NCI-H774 (cell line): ENCODE results near the gene PELI3.
A peak's percentile ranks its signal among the peaks of the same experiment; 100 is the strongest.
"Not testable (repeated sequence)": the region's sequence is repeated elsewhere in the genome, so short reads cannot be mapped to it uniquely, and the experiment has no call there.

Experiments
- DNase-seq: peaks from one replicate; lab custom pipeline; 2025; lab: John Stamatoyannopoulos, UW

PELI3 gene

GRCh38 chr11:66466225-66467033 lies at the start of gene PELI3:
PELI3 (plus strand) TSS chr11:66466905; CDS start chr11:66468129, 1,224 bp downstream.
- peak; percentile 90 for DNase-seq

DNA sequence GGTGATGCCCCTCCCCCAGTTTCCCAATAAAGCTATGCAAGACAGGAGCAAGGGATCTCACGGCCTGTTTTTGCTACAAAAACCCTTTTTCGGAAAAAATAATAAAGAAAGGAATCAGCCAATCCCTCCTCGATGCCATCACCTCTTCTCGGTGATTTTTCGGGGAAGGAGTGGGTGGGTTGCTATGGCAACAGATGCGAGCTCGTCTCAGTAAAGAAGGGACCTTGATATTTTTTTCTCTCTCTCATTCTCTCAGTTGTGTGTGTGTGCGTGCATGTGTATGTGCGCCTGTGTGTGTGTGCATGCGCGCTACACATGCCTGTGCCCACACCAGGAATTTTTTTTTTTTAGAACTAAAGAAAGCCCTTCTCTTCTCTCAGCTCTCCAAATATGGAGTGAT lies 49.7 kb upstream of the PELI3 start:
- DNase-seq = no peak

DNA sequence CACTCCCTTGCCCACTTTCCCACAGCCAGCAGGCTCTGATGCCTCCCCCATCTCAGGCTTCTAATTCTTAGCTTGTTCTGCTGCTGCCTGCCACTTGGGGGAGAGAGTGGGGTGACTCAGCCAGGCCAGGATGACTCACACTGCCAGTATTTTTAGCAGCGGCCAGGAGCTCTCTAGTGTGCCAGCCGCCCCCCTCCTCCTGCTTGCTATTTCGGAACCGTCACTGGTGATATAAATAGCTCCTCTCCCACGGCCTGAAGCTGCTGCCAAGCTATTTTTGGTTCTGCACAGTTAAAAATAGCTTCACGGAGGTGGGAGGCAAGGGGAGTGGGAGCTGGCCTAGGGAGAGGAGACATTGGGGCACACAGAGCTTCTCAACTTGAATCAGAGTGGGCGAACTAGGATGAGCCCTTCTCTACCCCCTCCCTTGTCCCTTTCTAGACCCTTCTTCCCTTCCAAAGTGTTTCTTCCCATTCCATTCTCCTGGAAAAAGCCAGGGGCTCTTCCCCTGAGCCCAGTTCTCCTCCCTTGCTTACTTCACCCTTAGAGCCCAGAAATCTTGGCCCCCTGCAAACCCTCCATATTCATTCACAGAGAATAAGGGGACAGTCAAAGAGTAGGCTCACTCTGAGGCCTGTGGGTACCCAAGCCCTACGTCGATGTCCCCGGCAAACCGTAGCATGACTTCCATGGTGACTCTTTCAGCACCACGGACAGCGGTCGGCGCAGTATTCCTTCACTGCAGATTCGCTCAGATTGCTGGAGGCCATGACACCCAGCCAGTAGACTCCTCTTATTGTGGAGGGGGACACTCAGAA lies 48.3 kb upstream of the PELI3 start:
- peak; percentile 57 for DNase-seq

GRCh38 chr11:66418986-66419308 lies 47.8 kb upstream of the PELI3 start:
- DNase-seq = no peak

DNA sequence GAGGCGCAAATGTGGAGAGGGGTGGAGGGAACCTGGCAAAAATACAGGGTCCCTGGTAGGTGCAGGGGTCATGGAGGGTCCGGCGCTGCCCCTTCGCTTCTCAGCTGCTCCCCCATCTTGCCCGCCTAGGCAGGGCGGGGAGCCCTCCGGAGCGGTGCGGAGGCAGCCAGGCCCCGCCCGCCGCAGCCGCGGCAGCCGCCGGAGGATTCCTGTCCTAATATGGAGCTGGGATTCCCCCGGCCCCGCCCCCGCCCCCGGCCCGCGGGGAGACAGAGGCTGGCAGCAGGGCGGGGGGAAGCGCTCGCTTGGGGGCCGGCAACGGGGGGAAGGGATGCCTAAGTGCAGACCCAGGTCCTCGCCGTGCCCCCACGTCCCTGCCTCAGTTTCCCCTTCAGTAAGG lies 46.9 kb upstream of the PELI3 start:
- DNase-seq = peak; percentile 7

- DNase-seq = peak; percentile 70
These were observed 45.8 kb upstream of the PELI3 start, which contains the start of gene NPAS4 for GRCh38 chr11:66420671-66421476. NPAS4 (plus strand) TSS chr11:66421035; CDS start chr11:66421180, 145 bp downstream.

GRCh38 chr11:66421492-66422205 lies 45.1 kb upstream of the PELI3 start:
- DNase-seq = no peak

DNA sequence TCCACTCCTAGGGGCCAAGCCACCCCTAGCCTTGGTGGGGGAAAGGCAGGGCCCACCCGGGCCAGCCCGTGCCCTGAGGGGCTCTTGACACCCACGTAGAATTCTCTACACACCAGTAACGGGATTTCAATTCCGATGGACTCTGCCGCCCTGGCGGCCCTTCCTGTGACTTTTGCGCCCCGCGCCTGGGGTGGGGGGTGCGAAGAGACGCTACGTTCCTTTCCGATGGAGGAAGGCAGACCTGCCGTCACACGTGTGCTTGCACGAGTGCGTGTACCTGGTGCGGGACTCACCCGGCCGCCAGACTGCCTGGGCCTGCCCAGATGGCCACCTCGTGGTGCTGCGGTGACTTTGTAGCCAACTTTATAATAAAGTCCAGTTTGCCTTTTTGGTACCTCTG lies 40.4 kb upstream of the PELI3 start:
- DNase-seq = no peak

DNA sequence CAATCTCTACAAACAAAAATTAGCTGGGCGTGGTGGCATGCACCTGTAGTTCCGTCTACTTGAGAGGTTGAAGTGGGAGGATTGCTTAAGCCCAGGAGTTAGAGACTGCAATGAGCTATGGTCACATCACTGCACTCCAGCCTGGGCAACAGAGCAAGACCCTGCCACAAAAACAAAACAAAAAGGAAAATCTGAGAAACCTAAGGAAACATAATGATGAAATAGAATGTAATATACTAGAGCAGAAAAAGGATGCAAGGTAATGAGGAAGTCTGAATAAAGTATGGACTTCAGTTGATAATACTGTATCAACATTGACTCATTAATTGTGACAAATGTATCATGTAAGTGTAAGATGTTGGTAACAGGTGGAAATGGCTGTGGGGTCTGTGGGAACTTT lies 37.8 kb upstream of the PELI3 start:
- DNase-seq = no peak

- peak; percentile 66 for DNase-seq
These were observed 36.6 kb upstream of the PELI3 start for GRCh38 chr11:66429983-66430602.

DNA sequence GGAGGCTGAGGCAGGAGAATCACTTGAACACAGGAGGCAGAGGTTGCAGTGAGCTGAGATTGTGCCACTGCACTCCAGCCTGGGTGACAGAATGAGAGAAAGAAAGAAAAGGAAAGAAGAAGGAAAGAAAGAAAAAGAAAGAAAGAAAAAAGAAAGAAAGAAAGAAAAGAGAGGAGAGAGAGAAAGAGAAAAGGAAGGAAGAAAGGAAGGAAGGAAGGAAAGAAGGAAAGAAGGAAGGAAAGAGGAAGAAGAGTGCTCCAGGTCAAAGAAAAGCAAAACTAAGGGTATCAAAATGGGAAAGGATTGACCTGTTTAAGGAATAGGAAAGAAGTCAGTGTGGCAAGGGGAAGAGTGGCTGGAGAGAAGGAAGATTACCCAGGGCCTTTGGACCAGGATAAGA lies 35.4 kb upstream of the PELI3 start:
- not testable (repeated sequence) for DNase-seq

GRCh38 chr11:66431871-66432329 lies 34.8 kb upstream of the PELI3 start:
- DNase-seq = not testable (repeated sequence)

DNA sequence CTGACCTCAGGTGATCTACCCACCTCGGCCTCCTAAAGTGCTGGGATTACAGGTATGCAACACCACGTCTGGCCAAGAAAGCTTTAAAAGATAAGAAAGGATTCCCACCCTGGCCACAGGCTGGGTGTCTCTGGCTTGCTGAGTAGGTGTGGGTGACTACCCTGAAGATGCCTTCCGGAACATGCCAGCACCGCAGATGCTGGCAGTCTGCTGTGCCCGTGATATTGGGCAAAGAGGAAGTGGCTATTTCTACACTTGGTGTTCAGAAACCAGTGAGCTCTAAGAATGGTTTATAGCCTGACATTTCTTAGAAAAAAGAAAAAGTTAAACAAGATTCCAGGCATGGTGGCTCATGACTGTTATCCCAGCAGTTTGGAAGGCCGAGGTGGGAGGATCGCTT lies 34.1 kb upstream of the PELI3 start:
- no peak for DNase-seq

- no peak for DNase-seq
These were observed 28.7 kb upstream of the PELI3 start for GRCh38 chr11:66437979-66438503.

- DNase-seq = peak; percentile 95
These were observed 27.9 kb upstream of the PELI3 start, which contains the start of gene MRPL11 for GRCh38 chr11:66438504-66439466. MRPL11 (minus strand) TSS chr11:66438848; CDS start chr11:66438754, 94 bp downstream.

DNA sequence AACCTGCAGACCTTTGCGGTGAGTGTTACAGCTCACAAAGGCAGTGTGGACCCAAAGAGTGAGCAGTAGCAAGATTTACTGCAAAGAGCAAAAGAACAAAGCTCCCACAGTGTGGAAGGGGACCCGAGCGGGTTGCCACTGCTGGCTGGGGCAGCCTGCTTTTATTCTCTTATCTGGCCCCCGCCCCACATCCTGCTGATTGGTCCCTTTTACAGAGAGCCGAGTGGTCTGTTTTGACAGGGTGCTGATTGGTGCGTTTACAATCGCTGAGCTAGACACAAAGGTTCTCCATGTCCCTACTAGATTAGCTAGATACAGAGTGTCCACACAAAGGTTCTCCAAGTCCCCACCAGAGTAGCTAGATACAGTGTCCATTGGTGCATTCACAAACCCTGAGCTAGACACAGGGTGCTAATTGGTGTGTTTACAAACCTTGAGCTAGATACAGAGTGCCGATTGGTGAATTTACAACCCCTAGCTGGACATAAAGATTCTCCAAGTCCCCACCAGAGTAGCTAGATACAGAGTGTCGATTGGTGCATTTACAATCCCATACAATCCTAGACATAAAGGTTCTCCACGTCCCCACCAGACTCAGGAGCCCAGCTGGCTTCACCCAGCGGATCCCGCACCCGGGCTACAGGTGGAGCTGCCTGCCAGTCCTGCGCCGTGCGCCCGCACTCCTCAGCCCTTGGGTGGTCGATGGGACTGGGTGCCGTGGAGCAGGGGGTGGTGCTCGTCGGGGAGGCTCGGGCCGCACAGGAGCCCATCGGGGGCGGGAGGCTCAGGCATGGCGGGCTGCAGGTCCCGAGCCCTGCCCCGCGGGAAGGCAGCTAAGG lies 26.4 kb upstream of the PELI3 start:
- not testable (repeated sequence) for DNase-seq

DNA sequence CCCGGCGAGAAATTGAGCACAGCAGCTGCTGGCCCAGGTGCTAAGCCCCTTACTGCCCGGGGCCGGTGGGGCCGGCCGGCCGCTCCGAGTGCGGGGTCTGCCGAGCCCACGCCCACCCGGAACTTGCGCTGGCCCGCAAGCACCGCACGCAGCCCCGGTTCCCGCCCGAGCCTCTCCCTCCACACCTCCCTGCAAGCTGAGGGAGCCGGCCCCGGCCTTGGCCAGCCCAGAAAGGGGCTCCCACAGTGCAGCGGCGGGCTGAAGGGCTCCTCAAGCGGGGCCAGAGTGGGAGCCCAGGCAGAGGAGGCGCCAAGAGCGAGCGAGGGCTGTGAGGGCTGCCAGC lies 25.8 kb upstream of the PELI3 start:
- DNase-seq = not testable (repeated sequence)

DNA sequence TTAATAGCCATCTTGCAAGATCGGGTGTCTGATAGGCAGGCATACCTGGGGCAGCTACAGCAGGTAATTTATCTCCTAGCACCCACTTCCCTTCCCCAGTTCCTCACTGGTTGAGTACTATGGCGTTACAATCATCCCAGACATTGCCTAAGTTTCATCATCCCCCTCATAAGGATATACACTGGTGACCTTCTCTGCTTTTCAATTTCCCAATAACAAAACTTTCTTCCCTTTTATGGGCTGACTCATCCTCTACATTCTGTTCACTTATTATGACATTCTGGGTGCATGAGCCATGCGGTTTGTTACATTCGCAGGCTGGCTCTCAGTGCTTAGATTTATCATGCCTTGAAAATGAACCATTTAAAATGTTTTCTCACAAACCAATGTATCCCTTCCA lies 23.1 kb upstream of the PELI3 start:
- no peak for DNase-seq

GRCh38 chr11:66447012-66447411 lies 19.7 kb upstream of the PELI3 start:
- no peak for DNase-seq
